Astrocyte of the spinal cord (primary cell): ENCODE data around the gene ZBTB42.
"Not testable (repeated sequence)": the region's sequence is repeated elsewhere in the genome, so short reads cannot be mapped to it uniquely, and the experiment has no call there.

ENCODE experiments used
- DNase-seq: peaks from one replicate; pipeline ENCODE4 v3.0.0; 2011; ENCODE audit warnings: low read depth, low spot score
- H3K4me3 ChIP-seq: 2 replicates; pipeline ENCODE4 v1.5.1; 2011; ENCODE audit warnings: low read depth, mild to moderate bottlenecking, low read length, moderate library complexity
- CTCF ChIP-seq: IDR thresholded peaks from 2 replicates; pipeline ENCODE4 v1.5.1; 2012; ENCODE audit warnings: low read depth, mild to moderate bottlenecking, low read length, inconsistent platforms
- in situ Hi-C: cut with HindIII; loops from 2 replicates; pipeline ENCODE4 v1.10.0; 2017; ENCODE audit warnings: low sequenced_read_pairs

ZBTB42 gene

GRCh38 chr14:104827177-104828055, 26.5 kb downstream of the ZBTB42 start:
- peak; percentile 39 for DNase-seq
- TF ChIP-seq CTCF = peak; percentile 70
- H3K4me3 ChIP-seq = peak overlapping the region; percentile 44
- in situ Hi-C loops = no loop called here

DNA sequence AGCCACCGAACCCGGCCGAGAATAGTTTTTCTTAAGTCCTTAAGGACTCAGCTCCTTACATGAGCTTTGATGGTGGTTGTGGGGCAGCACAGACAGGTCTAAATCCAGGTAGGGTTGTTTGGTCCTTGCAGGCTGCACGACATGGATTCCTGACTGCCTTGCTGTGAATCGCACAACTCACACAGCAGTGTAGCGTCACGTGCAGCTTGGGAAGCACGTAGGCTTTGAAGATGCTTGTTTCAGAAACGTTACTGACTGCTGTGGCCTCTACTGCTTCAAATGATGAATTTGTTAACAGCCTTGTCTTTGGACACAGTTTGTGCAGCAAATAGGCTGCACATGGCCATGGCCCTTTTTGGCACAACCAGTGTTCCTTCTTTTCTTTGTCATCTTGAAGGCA, 29.9 kb downstream of the ZBTB42 start:
- no peak overlapping the region for H3K4me3 ChIP-seq
- in situ Hi-C loops = no loop called here
- no peak for TF ChIP-seq CTCF
- no peak for DNase-seq

GRCh38 chr14:104836171-104836935, 35.5 kb downstream of the ZBTB42 start:
- DNase-seq, H3K4me3 ChIP-seq, in situ Hi-C loops: not testable (repeated sequence)

GRCh38 chr14:104841730-104842129, 40.8 kb downstream of the ZBTB42 start:
- TF ChIP-seq CTCF = no peak
- in situ Hi-C loops = no loop called here

GRCh38 chr14:104843006-104843405, 42.1 kb downstream of the ZBTB42 start:
- no peak for TF ChIP-seq CTCF
- in situ Hi-C loops = no loop called here
- no peak for DNase-seq
- H3K4me3 ChIP-seq = no peak overlapping the region

More at GRCh38 chr14:104841730-104842129, 40.8 kb downstream of the ZBTB42 start:
- no peak for DNase-seq
- H3K4me3 ChIP-seq = no peak overlapping the region

DNA sequence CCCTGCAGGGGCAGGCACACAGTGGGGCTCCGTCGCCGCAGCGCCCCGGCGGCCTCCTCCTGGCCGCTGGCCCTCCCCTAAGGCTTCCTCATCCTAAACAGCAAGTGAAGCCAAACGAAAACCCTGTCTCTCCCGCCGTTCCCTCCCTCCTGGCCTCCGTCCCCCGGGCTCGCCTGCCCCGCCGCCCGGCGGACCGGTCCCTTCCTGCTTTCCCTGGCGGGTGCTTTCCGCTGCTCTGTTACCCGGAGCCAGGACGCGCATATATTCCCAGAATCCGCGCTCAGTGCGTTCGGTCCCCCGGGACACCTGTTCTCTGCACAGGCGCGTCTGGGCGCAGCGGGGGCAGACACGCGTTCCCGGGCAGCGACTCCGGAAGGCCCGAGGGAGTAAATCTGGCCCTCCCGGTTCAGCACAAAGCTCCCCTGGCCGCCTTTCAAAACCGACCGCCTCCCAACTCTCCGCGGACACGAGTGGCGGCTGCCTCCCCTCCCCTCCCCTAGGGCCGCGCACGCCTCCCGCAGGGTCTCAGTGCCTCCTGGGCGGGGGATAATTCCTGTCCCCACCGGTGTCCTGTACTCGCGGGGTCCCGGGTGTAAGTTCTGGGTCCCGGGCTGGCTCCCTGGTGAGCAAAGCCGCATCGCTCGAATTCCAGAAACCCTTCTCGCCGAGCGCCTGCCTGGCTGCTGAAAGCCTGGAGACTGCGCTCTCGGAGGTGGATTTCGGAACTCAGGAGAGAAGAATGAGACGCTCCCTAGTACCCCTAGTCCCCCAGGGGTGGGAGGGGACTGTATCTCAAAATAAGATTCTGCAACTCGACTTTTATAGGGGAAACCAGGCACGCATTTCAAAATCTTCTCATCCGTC, 42.8 kb downstream of the ZBTB42 start:
- TF ChIP-seq CTCF = no peak
- in situ Hi-C loops = no loop called here
- no peak for DNase-seq
- no peak overlapping the region for H3K4me3 ChIP-seq
